Muscle layer of duodenum (tissue), 2 donors: ENCODE data around the gene SLC25A46.
"Not testable (repeated sequence)": the region's sequence is repeated elsewhere in the genome, so short reads cannot be mapped to it uniquely, and the experiment has no call there.

ENCODE experiments used
- H3K27ac ChIP-seq: one replicate; pipeline ENCODE4 v1.7.0; 2013; ENCODE audit warnings: mild to moderate bottlenecking, low read length
- H3K27me3 ChIP-seq: one replicate; pipeline ENCODE4 v1.7.0; 2013; ENCODE audit warnings: low read depth, mild to moderate bottlenecking, control low read depth, low read length
- H3K36me3 ChIP-seq, 2 donors: one replicate each; pipeline ENCODE4 v1.7.0; 2013; ENCODE audit warnings: low read length in 2 of 2, control low read depth in 1 of 2, mild to moderate bottlenecking in 1 of 2; ENCODE audit not compliant: insufficient read depth in 2 of 2, control insufficient read depth in 1 of 2
- H3K4me1 ChIP-seq, 2 donors: one replicate each; pipeline ENCODE4 v1.7.0; 2013; ENCODE audit warnings: low read length in 2 of 2, mild to moderate bottlenecking in 2 of 2, control low read depth in 1 of 2, moderate library complexity in 1 of 2; ENCODE audit not compliant: insufficient read depth in 2 of 2, control insufficient read depth in 1 of 2
- H3K4me3 ChIP-seq, 2 donors: one replicate each; pipeline ENCODE4 v1.7.0; 2013; ENCODE audit warnings: low read length in 2 of 2, low read depth in 1 of 2, mild to moderate bottlenecking in 1 of 2
- H3K9me3 ChIP-seq, 2 donors: one replicate each; pipeline ENCODE4 v1.7.0; 2013; ENCODE audit warnings: low read length in 2 of 2, control low read depth in 1 of 2, mild to moderate bottlenecking in 1 of 2; ENCODE audit not compliant: control insufficient read depth in 1 of 2
- donor health status: healthy.

SLC25A46 gene

GRCh38 chr5:110757118-110757729 is 18.4 kb downstream of the SLC25A46 start:
- H3K27me3 ChIP-seq, result no peaks in the 10 kb centered on the region
- no peaks in the 10 kb centered on the region for H3K9me3 ChIP-seq
- no peaks in the 10 kb centered on the region for H3K4me1 ChIP-seq
- H3K27ac ChIP-seq, result no peak overlapping the region
- H3K4me3 ChIP-seq, result no peak overlapping the region
- H3K36me3 ChIP-seq, result peaks cover 45 to 50% of the 10 kb centered on the region in 2 donors

DNA sequence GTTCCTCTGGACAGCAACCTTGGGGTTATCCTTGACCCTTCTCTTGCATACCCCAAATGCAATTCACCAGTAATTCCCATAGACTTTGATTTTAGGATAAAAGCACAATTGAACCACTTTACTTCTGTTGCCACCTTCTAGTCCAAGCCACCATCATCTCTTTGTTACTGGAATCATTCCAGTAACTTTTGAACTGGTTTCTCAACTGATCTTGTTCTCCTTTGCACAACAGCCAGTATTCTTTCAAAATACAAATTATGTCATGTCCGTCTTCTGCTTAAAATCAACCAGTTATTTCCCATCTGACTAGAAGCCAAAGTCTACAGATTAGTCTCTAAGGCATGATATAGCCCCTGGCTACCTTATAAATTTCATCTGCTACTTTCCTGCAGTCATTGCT is 21.4 kb downstream of the SLC25A46 start:
- Histone ChIP-seq H3K4me1 (no peaks in the 10 kb centered on the region), H3K27me3 (no peaks in the 10 kb centered on the region), H3K4me3 (no peak overlapping the region), H3K9me3 (no peaks in the 10 kb centered on the region), H3K27ac (no peak overlapping the region), H3K36me3 (peaks cover 47 to 50% of the 10 kb centered on the region in 2 donors)

DNA sequence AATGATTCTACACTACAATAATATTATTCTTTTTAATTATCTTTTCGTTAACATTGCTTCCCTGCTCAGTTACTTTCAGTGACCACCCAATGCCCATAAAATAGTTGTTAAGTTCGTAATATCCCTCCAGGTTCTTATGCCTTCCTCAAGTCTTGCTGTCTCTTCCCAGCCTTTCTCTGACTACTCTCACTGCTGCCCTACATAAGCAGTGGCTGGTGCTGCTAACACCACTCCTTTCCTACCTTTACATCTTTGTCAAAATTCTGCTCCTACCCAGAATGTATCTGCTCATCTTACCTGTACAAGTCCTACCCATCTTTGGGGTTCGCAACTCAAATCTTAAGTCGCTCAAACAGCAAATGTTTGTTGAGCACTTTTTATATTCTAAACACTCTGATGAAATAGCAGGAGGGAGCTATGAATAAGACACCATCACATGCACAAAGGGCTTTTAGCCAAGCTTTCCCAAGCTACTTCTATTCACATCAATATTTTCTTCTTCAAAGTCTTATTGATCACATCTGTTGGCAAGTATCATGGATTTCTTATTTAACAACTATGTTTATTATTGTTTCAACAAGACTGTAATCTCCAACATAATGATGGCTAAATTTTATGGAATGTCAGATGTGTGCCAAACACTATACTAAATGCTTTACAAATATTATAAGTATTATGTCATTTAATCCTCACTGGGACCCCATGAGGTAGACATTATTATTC is 29.5 kb downstream of the SLC25A46 start:
- Histone ChIP-seq H3K4me3 (no peak overlapping the region), H3K27me3 (no peaks in the 10 kb centered on the region), H3K36me3 (no peaks in the 10 kb centered on the region), H3K4me1 (no peaks in the 10 kb centered on the region), H3K9me3 (no peaks in the 10 kb centered on the region), H3K27ac (no peak overlapping the region)

GRCh38 chr5:110769000-110769681 is 30.3 kb downstream of the SLC25A46 start:
- H3K36me3 ChIP-seq, result no peaks in the 10 kb centered on the region

DNA sequence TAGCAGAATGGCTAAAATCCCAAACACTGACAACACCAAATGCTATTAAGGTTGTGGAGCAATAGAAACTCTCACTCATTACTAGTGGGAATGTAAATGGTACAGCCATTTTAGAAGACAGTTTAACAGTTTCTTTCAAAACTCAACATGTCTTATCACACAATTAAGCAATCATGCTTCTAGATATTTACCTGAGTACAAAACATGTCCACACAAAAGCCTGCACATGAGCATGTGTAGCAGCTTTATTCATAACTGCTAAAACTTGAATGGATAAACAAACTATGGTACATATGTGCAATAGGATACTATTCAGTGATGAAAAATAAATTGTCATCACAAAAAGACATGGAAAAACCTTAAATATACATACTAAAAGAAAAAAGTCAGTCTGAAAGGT is 31.5 kb downstream of the SLC25A46 start:
- H3K36me3 ChIP-seq, result no peaks in the 10 kb centered on the region
- H3K27ac ChIP-seq, result no peak overlapping the region
- no peaks in the 10 kb centered on the region for H3K27me3 ChIP-seq
- no peaks in the 10 kb centered on the region for H3K9me3 ChIP-seq
- no peaks in the 10 kb centered on the region for H3K4me1 ChIP-seq
- H3K4me3 ChIP-seq, result no peak overlapping the region

More at GRCh38 chr5:110769000-110769681, 30.3 kb downstream of the SLC25A46 start:
- H3K27ac ChIP-seq, result no peak overlapping the region
- H3K27me3 ChIP-seq, result no peaks in the 10 kb centered on the region
- H3K4me1 ChIP-seq, result no peaks in the 10 kb centered on the region
- no peak overlapping the region for H3K4me3 ChIP-seq
- H3K9me3 ChIP-seq, result no peaks in the 10 kb centered on the region

GRCh38 chr5:110784901-110785300 is 46.1 kb downstream of the SLC25A46 start:
- Histone ChIP-seq H3K9me3 (no peaks in the 10 kb centered on the region), H3K4me3 (no peak overlapping the region), H3K27me3 (no peaks in the 10 kb centered on the region), H3K27ac (no peak overlapping the region), H3K4me1 (no peaks in the 10 kb centered on the region), H3K36me3 (no peaks in the 10 kb centered on the region)

DNA sequence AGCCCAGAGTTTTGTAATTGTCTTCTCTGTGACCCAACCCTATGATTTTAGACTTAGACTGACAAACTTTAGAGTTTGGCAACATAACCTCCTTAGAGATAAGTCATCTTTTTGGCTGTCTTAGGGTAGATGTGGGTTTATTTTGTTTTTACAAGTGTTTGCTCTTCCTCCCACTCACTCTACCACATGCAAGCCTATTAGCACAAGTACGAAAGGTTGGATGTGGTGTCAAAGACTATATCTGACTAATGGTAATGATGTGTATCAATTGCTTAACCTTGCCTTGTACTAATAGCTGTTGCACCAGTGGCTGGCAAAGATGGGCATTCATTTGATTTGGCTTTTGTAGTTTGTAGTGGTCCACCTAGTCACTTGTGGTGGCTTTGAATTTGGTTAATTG is 46.5 kb downstream of the SLC25A46 start:
- Histone ChIP-seq H3K27ac (no peak overlapping the region), H3K27me3 (no peaks in the 10 kb centered on the region), H3K36me3 (no peaks in the 10 kb centered on the region), H3K4me1 (no peaks in the 10 kb centered on the region), H3K4me3 (no peak overlapping the region), H3K9me3 (no peaks in the 10 kb centered on the region)

DNA sequence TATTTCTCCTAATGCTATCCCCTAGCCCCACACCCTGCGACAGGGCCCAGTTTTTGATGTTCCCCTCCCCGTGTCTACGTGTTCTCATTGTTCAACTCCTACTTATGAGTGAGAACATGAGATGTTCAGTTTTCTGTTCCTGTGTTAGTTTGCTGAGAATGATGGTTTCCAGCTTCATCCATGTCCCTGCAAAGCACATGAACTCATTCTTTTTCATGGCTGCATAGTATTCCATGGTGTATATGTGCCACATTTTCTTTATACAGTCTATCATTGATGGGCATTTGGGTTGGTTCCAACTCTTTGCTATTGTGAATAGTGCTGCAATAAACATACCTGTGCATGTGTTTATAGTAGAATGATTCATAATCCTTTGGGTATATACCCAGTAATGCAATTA is 49.2 kb downstream of the SLC25A46 start:
- H3K27ac ChIP-seq, H3K9me3 ChIP-seq, H3K4me1 ChIP-seq, H3K36me3 ChIP-seq, H3K27me3 ChIP-seq, H3K4me3 ChIP-seq: not testable (repeated sequence)

DNA sequence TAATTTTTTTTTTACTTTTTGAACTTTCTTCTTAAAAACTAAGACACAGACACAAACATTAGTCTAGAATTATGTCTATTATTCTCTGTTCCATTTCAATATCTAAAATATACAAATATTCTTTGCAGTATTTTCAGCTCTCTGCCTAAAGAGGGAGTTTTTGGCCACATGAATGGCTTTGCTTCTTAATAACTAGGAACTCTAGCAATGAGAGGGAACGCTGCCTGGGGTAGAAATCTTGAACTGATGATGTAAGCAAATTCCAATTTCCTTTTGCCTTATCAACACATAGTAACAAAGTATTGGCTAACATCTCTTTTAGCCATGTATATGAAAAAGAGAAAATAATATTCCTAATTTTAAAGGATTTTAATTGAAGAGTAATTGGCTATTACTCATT is 51.9 kb downstream of the SLC25A46 start:
- Histone ChIP-seq H3K27ac (no peak overlapping the region), H3K9me3 (no peaks in the 10 kb centered on the region), H3K36me3 (no peaks in the 10 kb centered on the region), H3K4me1 (no peaks in the 10 kb centered on the region), H3K27me3 (no peaks in the 10 kb centered on the region), H3K4me3 (no peak overlapping the region)

GRCh38 chr5:110802998-110803397 is 64.2 kb downstream of the SLC25A46 start:
- Histone ChIP-seq H3K36me3 (no peaks in the 10 kb centered on the region), H3K4me1 (peaks cover 0 to 7% of the 10 kb centered on the region in 2 donors), H3K27me3 (no peaks in the 10 kb centered on the region), H3K27ac (no peak overlapping the region), H3K9me3 (no peaks in the 10 kb centered on the region), H3K4me3 (no peak overlapping the region)

- Histone ChIP-seq H3K4me1 (peaks cover 0 to 7% of the 10 kb centered on the region in 2 donors), H3K4me3 (no peak overlapping the region), H3K9me3 (no peaks in the 10 kb centered on the region), H3K36me3 (no peaks in the 10 kb centered on the region), H3K27me3 (no peaks in the 10 kb centered on the region), H3K27ac (no peak overlapping the region)
These were observed 64.9 kb downstream of the SLC25A46 start for GRCh38 chr5:110803467-110804326.
